HG02610 (cell line): ENCODE data around the gene TMEM86A.
A peak's percentile ranks its signal among the peaks of the same experiment; 100 is the strongest.
"Not testable (repeated sequence)": the region's sequence is repeated elsewhere in the genome, so short reads cannot be mapped to it uniquely, and the experiment has no call there.

Source experiments
- ATAC-seq: cut with Tn5 transposase; IDR thresholded peaks from one replicate; pipeline ENCODE4 v1.9.1; 2021; ENCODE audit warnings: mild to moderate bottlenecking, moderate library complexity; ENCODE audit not compliant: unreplicated experiment

The TMEM86A gene, protein sequence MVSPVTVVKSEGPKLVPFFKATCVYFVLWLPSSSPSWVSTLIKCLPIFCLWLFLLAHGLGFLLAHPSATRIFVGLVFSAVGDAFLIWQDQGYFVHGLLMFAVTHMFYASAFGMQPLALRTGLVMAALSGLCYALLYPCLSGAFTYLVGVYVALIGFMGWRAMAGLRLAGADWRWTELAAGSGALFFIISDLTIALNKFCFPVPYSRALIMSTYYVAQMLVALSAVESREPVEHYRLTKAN

DNA sequence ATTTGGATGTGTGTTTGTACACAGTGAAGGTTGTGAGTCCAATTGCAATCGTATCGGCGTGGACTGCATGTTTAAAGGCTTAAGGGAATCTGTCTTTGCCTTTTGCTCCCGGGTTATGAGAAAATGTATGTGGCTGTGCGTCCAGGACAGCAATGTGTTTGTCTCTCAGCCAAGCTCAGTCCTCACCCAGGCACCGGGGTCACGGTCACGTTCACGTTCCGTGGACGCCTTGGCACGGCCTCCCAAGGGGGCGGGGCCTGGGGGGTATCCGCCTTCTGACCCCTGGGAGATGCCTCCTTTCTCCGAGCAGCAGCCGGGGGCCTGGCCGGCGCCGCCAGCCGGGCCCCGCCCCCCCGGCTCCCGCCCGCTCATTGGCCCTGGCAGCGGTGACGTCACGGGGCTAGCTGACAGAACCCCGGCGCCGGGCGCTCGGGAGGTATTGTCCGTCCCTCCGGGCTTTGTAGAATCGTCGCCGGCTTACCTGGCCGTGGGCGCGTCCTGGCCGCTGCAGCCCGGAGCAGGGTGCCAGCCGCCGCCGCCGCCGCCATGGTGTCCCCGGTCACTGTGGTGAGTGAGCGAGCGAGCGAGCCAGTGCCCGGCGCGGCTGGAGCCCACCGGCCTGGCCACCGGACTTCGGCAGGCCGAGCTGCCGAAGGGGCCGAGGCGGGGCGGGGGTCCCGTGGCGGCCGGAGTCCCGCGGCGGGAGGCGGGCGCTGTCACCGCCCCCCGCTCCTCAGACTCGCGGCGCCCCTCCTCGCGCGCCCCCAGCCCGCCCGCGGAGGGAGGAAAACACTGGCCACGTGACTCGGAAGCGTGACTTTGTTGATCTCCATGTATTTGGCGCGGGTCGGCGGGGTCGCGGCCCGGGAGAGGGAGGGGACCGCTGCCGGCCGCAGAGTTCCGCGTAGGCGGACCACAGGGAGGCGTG is at the start of gene TMEM86A:
TSS of gene TMEM86A (plus strand) at position 439 of the 928 bp plus-strand sequence. CDS start at position 547, 108 bp downstream.
- peak; percentile 95 for ATAC-seq

DNA sequence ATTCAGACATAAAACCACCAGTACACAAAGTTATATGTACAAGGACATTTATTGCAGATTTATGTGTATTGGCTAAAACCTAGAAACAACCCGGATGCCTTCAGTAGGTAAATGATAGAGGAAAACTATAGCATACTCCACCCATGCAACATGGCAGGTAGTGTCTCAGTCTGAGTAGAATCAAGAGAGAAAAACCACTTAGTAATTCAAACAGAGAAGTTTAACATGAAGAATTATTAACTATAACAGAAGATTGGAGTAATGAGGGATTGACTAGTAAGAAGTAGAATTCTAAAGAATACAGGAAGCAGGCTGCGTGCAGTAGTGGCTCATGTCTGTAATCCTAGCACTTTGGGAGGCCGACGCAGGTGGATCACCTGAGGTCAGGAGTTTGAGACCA is 48.2 kb upstream of the TMEM86A start:
- no peak for ATAC-seq

DNA sequence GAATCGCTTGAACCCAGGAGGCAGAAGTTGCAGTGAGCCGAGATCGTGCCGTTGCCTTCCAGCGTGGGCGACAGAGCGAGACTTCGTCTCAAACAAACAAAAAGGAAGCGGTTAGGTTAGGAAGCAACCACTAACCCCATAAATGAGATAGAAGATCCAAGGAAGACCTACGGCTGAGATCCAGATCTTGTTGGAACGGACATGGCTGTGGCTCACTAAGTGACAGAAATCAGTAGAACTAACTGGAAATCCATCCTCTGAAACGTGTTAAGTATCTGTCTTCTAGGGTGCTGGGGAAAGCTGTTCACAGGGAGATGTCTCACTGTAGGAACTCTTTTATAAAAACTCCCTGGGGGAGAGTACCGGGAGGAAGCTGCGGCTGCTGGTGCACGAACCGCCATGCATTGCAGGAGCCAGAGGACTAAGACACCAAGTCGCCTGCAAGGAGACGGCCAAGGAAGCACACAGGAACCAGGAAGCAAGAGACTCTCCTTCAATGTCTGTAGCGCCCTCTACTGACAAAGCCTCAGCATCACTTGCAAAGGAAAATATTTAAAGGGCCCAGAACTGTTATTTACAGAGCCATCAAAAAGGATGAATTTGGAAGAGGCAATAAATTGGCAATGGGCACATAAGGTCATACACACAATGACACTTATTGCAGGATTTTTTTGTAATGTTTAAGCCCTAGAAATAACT is 47.6 kb upstream of the TMEM86A start:
- ATAC-seq = no peak

DNA sequence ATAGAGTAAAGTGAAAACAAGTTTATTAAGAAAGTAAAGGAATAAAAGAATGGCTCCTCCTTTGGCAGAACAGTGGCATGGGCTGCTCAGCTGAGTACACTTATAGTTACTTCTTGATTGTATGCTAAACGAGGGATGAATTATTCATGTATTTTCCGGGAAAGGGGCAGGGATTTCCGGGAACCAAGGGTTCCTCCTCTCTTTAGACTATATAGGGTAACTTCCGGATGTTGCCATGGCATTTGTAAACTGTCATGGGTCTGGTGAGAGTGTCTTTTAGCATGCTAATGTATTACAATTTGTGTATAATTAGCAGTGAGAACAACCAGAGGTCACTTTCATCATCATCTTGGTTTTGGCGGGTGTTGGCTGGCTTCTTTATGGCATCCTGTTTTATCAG is 40.9 kb upstream of the TMEM86A start:
- ATAC-seq = no peak

DNA sequence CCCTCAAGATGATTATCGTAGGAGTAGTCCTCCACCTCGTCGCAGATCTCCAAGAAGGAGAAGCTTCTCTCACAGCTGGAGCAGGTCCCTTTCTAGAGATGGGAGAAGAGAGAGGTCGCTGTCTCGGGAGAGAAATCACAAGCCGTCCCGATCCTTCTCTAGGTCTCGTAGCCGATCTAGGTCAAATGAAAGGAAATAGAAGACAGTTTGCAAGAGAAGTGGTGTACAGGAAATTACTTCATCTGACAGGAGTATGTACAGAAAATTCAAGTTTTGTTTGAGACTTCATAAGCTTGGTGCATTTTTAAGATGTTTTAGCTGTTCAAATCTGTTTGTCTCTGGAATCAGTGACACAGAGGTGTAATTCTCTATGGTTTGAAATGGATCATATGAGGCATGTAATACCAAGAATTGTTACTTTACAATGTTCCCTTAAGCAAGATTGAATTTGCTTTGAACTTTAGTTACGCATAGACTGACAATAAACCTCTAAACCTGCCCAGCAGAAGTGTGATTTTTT is 33.2 kb upstream of the TMEM86A start:
- not testable (repeated sequence) for ATAC-seq

DNA sequence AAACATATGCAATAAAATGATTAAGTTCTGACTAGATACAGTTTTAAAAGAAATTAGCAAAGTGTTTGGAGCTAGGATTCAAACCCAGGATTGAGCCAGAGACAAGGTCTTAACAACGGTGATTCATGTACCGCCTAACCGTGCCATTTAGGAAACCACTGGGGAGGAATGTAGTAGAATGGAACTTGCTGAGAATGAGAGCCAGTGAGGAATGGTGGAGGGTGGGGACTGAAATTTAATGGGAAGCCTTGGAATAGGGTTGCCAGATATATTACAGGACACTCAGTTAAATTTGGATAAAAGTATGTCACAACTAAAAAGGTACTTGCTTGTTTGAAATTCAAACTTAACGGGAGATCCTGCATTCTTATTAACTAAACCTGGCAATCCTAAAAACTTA is 30.4 kb upstream of the TMEM86A start:
- no peak for ATAC-seq

DNA sequence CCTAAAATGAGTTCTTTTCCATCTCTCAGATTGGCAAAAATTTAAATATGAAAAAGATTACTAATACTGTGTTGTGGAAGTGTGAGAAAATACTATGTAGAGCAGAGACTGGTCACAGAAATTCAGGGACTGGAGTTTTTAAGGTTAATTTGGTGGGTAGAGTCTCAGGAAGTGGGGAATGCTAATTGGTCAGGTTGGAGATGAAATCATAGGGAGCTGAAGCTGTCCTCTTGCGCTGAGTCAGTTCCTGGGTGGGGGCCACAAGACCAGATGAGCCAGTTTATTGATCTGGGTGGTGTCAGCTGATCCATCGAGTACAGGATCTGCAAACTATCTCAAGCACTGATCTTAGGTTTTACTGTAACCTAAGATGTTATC is 29.4 kb upstream of the TMEM86A start:
- ATAC-seq = no peak

DNA sequence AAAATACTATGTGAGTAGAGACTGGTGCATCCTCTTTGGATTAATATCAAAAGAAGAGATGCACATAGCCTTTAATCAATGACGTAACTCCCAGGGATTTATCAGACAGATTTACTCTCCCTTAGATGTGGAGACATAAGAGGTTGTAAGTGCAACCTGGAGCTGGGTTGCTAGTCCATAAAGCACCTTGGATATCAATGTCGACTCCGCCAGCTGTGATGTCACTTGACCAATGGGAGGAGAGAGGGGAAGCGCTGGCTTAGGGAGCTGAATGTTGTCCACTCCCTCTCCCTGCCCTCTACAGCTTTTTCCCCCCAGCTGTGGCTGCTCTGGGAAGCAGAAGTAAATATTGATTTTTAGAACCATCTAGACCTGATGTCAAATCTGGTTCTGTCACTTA is 28.9 kb upstream of the TMEM86A start:
- no peak for ATAC-seq

DNA sequence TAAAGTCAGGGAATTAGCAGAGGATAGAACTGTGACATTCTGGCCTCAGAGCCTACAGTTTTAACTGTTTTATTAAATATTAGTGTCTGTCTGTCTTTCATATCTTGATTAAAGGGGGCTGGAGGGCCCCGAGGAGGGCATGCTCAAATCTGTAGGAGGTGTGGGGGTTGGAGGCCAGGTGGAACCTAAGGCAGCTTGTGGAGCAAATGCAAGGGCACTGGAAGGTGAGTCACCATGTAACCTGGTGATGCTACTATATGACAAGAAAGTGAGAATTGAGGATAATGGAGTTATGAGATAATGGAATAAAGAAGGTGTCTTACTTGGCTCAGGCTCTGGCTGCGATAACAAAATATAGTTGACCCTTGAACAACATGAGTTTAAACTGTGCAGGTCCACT is 27.3 kb upstream of the TMEM86A start:
- ATAC-seq = no peak

DNA sequence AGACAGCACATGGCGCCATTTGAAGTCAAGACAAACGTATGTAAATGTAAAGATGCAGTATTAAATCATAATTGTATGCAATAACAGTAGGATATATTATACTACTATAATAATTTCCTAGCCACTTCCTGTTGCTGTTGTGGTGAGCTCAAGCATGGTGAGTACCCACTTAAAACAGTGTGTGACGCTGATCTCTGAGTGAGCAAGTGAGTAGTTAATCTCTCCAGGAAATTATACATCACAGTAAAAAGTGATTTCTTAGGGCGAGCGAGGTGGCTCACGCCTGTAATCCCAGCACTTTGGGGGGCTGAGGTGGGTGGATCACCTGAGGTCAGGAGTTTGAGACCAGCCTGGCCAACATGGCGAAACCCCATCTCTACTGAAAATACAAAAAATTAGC is 26.4 kb upstream of the TMEM86A start:
- ATAC-seq = not testable (repeated sequence)

DNA sequence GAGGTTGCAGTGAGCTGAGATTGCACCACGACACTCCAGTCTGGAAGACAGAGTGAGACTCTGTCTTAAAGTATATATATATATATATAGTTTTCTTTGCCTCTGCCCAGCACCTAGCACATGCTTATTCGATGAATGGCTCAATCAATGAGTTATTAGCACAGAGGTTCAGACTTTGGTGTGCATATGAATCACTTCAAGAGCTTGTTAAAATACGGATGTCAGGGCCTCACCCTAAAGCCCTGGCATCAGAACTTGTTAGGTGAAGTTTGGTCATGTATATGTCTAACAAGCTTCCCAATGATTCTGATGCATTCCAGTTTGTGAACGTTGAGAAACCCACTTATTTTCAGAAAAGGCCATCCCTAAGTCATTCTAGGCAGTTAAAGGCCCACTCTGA is 21.8 kb upstream of the TMEM86A start:
- ATAC-seq = no peak

DNA sequence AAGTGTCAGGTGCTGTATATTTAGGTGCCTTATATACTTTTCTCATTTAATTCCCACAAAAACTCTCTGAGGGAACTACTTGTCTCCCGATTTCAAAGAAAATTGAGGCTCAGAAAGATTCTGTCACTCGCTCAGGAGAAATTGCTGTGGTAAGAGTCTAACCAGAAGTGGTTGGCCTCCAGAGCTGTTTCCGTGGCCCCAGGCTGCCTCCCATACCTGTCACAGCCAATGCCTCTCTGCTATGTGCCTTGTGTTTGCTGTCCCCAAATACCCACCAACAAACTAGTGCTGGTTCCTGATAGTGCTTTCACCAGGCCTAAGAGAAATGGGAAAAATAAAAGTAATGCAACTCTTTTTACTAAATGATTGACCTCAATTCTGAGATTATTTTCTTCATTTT is 21.0 kb upstream of the TMEM86A start:
- no peak for ATAC-seq

DNA sequence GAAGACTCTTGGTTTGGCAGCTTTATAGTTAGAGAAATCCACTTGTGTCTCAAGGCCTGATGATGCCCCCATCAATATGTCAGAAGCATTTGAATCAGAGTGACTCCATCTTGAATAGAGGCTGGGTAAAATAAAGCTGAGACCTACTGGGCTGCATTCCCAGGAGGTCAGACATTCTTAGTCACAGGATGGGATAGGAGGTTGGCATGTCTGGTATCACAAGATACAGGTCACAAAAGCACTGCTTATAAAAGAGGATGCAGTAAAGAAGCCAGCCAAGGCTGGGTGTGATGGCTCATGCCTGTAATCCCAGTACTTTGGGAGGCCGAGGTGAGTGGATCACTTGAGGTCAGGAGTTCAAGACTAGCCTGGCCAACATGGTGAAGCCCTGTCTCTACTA is 16.6 kb upstream of the TMEM86A start:
- not testable (repeated sequence) for ATAC-seq

DNA sequence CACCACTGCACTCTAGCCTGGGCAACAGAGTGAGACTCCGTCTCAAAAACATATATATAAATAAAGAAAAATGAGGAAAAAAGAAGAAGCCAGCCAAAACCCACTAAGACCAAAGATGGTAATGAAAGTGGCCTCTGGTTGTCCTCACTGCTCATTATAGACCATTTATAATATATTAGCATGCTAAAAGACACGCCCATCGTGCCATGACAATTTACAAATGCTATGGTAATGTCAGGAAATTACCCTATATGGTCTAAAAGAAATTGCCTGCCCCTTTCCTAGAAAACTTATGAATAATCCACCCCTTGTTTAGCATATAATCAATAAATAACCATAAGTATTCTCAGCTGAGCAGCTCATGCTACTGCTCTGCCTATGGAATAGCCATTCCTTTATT is 16.1 kb upstream of the TMEM86A start:
- ATAC-seq = no peak

DNA sequence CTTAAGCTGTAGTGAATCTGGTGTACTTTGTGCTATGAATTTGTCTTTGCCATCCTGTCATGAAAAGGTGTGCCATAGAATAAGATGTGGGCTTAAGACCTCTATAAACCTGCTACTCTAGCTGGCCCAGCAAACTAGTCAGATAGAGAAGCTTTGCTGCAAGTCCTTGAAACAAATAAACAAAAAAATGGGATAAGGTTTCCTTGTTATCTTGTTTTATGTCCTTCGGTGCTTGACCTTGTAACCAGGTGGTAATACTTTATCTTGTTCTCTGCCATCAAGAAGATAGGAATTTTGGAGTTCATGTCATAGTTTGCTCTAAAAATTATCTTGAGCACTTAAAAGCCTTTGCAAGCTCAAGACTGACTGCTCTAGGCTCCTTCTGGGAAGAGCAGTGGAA is 14.3 kb upstream of the TMEM86A start:
- ATAC-seq = no peak

DNA sequence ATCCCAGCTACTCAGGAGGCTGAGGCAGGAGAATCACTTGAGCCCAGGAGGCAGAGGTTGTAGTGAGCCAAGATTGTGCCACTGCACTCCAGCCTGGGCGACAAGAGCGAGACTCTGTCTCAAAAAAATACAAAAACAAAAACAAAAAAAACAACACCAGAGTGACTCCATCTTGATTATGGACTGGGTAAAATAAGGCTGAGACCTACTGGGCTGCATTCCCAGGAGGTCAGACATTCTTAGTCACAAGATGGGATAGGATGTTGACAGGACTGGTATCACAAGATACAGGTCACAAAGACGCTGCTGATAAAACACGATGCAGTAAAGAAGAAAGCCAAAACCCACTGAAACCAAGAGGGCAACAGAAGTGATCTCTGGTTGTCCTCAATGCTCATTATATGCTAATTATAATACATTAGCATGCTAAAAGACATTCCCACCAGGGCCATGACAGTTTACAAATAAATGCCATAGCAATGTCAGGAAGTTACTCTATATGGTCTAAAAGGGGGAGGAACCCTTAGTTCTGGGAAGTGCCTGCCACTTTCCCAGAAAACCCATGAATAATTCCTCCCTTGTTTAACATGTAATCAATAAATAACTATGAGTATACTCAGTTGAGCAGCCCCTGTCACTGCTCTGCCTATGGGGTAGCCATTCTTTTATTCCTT is 7.0 kb upstream of the TMEM86A start:
- not testable (repeated sequence) for ATAC-seq

DNA sequence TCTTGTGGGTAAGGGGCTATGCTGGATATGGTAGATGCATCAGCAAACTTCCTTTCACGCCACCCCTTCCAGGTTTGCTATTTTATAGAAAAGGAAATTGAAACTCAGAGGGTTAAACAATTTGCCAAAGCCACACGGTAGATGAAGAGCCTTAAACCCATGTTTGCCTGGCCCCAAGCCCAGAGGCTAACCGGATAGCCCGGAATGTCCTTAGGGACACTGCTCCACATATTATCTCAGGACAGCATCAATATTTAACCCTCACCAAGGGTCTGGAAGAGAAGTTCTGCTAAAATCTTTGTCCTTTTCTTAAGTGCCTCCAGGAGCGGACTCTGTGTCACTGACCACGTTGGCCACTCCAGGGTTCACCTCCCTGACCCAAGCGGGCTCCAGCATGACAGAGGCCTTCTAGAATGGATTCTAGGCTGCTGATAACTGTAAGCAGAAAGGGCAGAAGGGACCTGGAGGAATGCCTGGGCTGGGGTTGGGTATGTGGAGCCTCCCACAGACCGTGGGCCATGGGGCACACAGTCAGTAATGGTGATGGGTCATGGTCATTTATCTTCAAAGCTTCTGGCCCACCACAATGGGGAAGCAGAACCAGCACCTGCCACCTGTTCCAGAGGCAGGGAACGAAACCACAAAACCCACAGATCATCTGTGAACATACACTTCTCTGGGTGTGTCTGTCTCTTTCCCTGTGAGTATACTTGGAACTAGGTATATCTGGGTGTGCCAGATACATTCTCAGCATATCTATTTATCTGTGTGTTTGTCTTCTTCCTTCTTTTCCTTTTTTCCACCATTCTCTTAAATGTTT is 5.4 kb upstream of the TMEM86A start:
- ATAC-seq = no peak

DNA sequence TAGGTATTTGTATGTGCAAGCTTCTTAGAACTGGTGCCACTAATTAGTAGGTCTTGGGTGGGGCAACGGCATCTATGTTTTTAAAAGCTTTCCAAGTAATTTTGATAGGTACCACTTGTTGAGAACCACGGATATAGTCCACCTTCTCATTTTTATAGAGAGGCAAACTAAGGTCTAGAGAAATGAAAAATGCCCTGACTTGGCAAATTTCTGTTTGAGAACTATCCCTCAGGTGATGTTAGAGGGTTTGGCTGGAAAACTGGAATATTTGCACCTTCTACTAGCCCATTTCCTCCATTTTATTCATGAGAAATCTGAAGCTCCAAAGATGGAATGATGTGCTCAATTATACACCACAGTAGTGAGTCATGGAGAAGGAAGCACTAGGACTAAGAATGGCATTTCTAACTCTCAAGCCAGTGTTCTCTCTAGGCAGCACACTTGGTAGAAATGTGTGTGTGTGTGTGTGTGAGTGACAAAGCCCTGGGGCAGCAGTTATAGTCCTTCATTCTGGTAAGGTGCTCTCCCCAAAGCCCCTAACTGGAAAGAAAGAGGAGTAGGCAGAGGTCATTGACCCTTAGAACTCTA is 1.8 kb upstream of the TMEM86A start:
- ATAC-seq = no peak

DNA sequence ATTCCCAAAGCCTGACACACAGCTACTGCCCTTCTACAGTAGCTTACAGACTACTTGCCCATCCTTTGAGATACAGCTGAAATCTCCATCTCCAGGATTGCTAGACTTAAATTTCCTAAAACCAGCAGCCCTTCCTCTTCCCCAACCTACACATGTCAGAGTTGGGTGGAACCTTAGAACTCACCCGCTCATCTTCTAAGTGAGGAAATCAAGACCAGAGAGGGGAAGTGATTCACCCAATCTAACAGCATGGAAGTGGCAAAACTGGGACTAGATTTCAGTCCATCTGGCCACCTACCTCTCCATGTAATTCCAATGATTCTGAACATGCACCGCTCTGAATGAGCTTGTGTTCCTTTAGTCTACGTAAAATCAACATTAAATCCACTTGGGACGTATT is 1.0 kb upstream of the TMEM86A start:
- no peak for ATAC-seq

DNA sequence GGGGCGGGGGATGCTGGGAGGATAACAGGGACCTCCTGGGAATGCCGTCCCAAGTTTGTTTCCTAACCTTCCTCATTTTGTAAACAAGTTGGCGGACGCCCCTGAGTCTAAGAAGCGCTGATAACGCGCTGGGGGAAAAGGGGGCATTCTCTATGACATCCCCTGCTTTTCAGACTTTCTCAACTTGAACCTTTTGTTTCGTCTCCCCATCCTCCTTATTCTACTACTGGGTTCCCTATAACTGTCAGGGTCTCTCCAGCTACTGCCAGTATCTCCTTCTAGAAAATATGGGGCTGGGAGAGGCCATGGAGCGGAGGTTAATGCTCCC is 654 bp downstream of the TMEM86A start:
- ATAC-seq = no peak
